ENCODE data around the gene ATF7IP. TPM values are rescaled to one million over a fixed set of nuclear protein-coding genes. Genes with fewer than 3 reads are reported as not detected.
A peak's percentile ranks its signal among the peaks of the same experiment; 100 is the strongest.

The ATF7IP gene
- polyA plus RNA-seq, 1 of the 3 experiments (the other 2 are of a cell fraction) = 2.8 TPM

- WGBS (ENCODE audit: low lambda C conversion rate) = 59% methylated on average over 3 of the region's 3 CpGs
- no peaks in the 10 kb centered on the region for H3K27me3 ChIP-seq (ENCODE audit: insufficient read depth)
- peaks cover 20% of the 10 kb centered on the region for H3K9me3 ChIP-seq
- ChIA-PET CTCF (interaction anchor here (0.7 to 1.4 kb wide), 4 partner anchors 11 to 157 kb away, joined by 3 to 4 read pairs (median 3); partner anchors contain the start of gene ATF7IP), POLR2A (interaction anchor here (1.9 kb wide), 1 partner anchor 10 kb away, joined by 9 read pairs; no protein-coding TSS in a partner anchor)
- no peak for TF ChIP-seq FOXM1 (IDR thresholded peaks at IDR 0.05; ENCODE audit: low read depth)
- TF ChIP-seq EZH2phosphoT487 (IDR thresholded peaks at IDR 0.05; ENCODE audit: borderline replicate concordance, low read depth) = no peak
- TF ChIP-seq TCF12 (IDR thresholded peaks at IDR 0.05) = no peak
- no peak for TF ChIP-seq NRF1 (IDR thresholded peaks at IDR 0.05; ENCODE audit: low read depth, low read length)
- TF ChIP-seq GATA2 (CRISPR knock-in tag; IDR thresholded peaks at IDR 0.05) = no peak
- no peak for TF ChIP-seq SMC3 (IDR thresholded peaks at IDR 0.05; ENCODE audit: low read depth, low read length)
- TF ChIP-seq CHD2 (IDR thresholded peaks at IDR 0.05; ENCODE audit: low read length, partially characterized antibody) = no peak
- TF ChIP-seq POLR2AphosphoS5 (IDR thresholded peaks at IDR 0.05; ENCODE audit: low read depth, low read length) = no peak
- no peak for TF ChIP-seq FOXJ3 (CRISPR knock-in tag; IDR thresholded peaks at IDR 0.05)
- TF ChIP-seq RAD21 (IDR thresholded peaks at IDR 0.05; ENCODE audit: low read length) = no peak
- H3K4me3 ChIP-seq (ENCODE audit: low read depth in 2 of 2, low read length in 1 of 2) = peak overlapping the region in 1 of 2 experiments; percentile 12; a peak in 1 of 4 replicates
- no peak for DNase-seq
- H3K9me2 ChIP-seq = no peaks in the 10 kb centered on the region
- peaks cover 5 to 22% of the 10 kb centered on the region in 2 experiments; a peak in 2 of 4 replicates for H3K4me1 ChIP-seq (ENCODE audit: control insufficient read depth in 1 of 2, insufficient read depth in 2 of 2, low read depth in 1 of 2, low read length in 1 of 2)
- peaks cover 0 to 23% of the 10 kb centered on the region in 2 experiments for H3K36me3 ChIP-seq (replicated peaks in 1 of 2; ENCODE audit: control insufficient read depth in 1 of 2, insufficient read depth in 2 of 2, low read length in 1 of 2)
- peak overlapping the region; percentile 58 to 95; a peak in 3 of 4 replicates for H3K27ac ChIP-seq (ENCODE audit: low read depth in 2 of 2, low read length in 1 of 2)
- H2AFZ ChIP-seq (ENCODE audit: low read depth) = 0 out of 2 replicates have a peak overlapping the region, but pooled peaks have one; percentile 25
- peak overlapping the region; percentile 7; the same call in 1 of the 2 replicates for H3K4me2 ChIP-seq
- peaks cover 33% of the 10 kb centered on the region for H3F3A ChIP-seq (replicated peaks; ENCODE audit: insufficient read depth)
- peaks cover 84% of the 10 kb centered on the region for H3K79me2 ChIP-seq (ENCODE audit: insufficient read depth)
- H3K9ac ChIP-seq = peak overlapping the region; percentile 20; the same call in 1 of the 2 replicates
- no peaks in the 10 kb centered on the region for H4K20me1 ChIP-seq (ENCODE audit: insufficient read depth)
Measured at GRCh38 chr12:14395074-14395778, 29.7 kb downstream of the ATF7IP start.

GRCh38 chr12:14396071-14396470, 30.6 kb downstream of the ATF7IP start:
- peaks cover 84% of the 10 kb centered on the region for H3K79me2 ChIP-seq (ENCODE audit: insufficient read depth)
- H3K9me3 ChIP-seq = peaks cover 28% of the 10 kb centered on the region
- 100% methylated on average over 1 of the region's 1 CpG for WGBS (ENCODE audit: low lambda C conversion rate)
- H2AFZ ChIP-seq (ENCODE audit: low read depth) = no peak overlapping the region
- H3K27me3 ChIP-seq (ENCODE audit: insufficient read depth) = no peaks in the 10 kb centered on the region
- H3K4me1 ChIP-seq (ENCODE audit: control insufficient read depth in 1 of 2, insufficient read depth in 2 of 2, low read depth in 1 of 2, low read length in 1 of 2) = peaks cover 5 to 22% of the 10 kb centered on the region in 2 experiments; a peak in 2 of 4 replicates
- no peak overlapping the region for H3K9ac ChIP-seq
- no peak for DNase-seq
- no peaks in the 10 kb centered on the region for H4K20me1 ChIP-seq (ENCODE audit: insufficient read depth)
- H3K27ac ChIP-seq (ENCODE audit: low read depth in 2 of 2, low read length in 1 of 2) = no peak overlapping the region; a peak in 1 of 4 replicates
- peaks cover 0 to 28% of the 10 kb centered on the region in 2 experiments for H3K36me3 ChIP-seq (replicated peaks in 1 of 2; ENCODE audit: control insufficient read depth in 1 of 2, insufficient read depth in 2 of 2, low read length in 1 of 2)
- peaks cover 33% of the 10 kb centered on the region for H3F3A ChIP-seq (replicated peaks; ENCODE audit: insufficient read depth)
- CTCF ChIA-PET = no interaction called here
- POLR2A ChIA-PET = no interaction called here
- no peaks in the 10 kb centered on the region for H3K9me2 ChIP-seq
- no peak overlapping the region for H3K4me3 ChIP-seq (ENCODE audit: low read depth in 2 of 2, low read length in 1 of 2)
- no peak overlapping the region for H3K4me2 ChIP-seq
- TF ChIP-seq GABPA (IDR thresholded peaks at IDR 0.05; ENCODE audit: low read depth) = no peak
- TF ChIP-seq MXI1 (IDR thresholded peaks at IDR 0.05; ENCODE audit: low read depth, low read length) = no peak
- TF ChIP-seq CHD2 (IDR thresholded peaks at IDR 0.05; ENCODE audit: low read length, partially characterized antibody) = no peak
- no peak for TF ChIP-seq PBX3 (IDR thresholded peaks at IDR 0.05)
- TF ChIP-seq YY1 (IDR thresholded peaks at IDR 0.05; ENCODE audit: low read depth) = no peak
- TF ChIP-seq RXRA (IDR thresholded peaks at IDR 0.05; ENCODE audit: borderline replicate concordance, low read depth) = no peak
- no peak for TF ChIP-seq GATA2 (CRISPR knock-in tag; IDR thresholded peaks at IDR 0.05)
- TF ChIP-seq CTCF (IDR thresholded peaks at IDR 0.05) = no peak
- TF ChIP-seq EP300 (IDR thresholded peaks at IDR 0.05; ENCODE audit: borderline replicate concordance in 1 of 2, low read depth in 1 of 2, low read length in 1 of 2) = no peak
- no peak for TF ChIP-seq JUND (IDR thresholded peaks at IDR 0.05)
- TF ChIP-seq USF2 (IDR thresholded peaks at IDR 0.05; ENCODE audit: borderline replicate concordance, low read depth, low read length) = no peak
- no peak for TF ChIP-seq ELF1 (IDR thresholded peaks at IDR 0.05)
- no peak for TF ChIP-seq NFIC (IDR thresholded peaks at IDR 0.05; ENCODE audit: borderline replicate concordance)
- no peak for TF ChIP-seq FOXJ3 (CRISPR knock-in tag; IDR thresholded peaks at IDR 0.05)
- TF ChIP-seq IRF3 (IDR thresholded peaks at IDR 0.05; ENCODE audit: low read depth, low read length) = no peak
